H9 (cell line): ENCODE measurements around the gene IRX4. TPM values are rescaled to one million over a fixed set of nuclear protein-coding genes. Genes with fewer than 3 reads are reported as not detected.

Source experiments
- DNase-seq: peaks from one replicate; pipeline ENCODE4 v3.0.0-alpha.2; 2017
- H2AFZ ChIP-seq: one replicate; pipeline ENCODE4 v1.6.1; 2013; ENCODE audit warnings: mild to moderate bottlenecking, low read length, control low read depth, moderate library complexity
- H2AK5ac ChIP-seq: 2 replicates; pipeline ENCODE4 v1.6.1; 2013; ENCODE audit warnings: low read length, control low read depth, mixed read lengths; ENCODE audit not compliant: insufficient read length
- H2BK120ac ChIP-seq: one replicate; pipeline ENCODE4 v1.6.1; 2013; ENCODE audit warnings: low read depth, mild to moderate bottlenecking, low read length, control low read depth, inconsistent platforms; ENCODE audit not compliant: poor library complexity, severe bottlenecking
- H2BK12ac ChIP-seq: 2 replicates; pipeline ENCODE4 v1.6.1; 2013; ENCODE audit warnings: low read length, control low read depth, mixed read lengths, low read depth; ENCODE audit not compliant: insufficient read length
- H2BK15ac ChIP-seq: 2 replicates; pipeline ENCODE4 v1.6.1; 2013; ENCODE audit warnings: low read depth, low read length, control low read depth
- H2BK20ac ChIP-seq: one replicate; pipeline ENCODE4 v1.6.1; 2013; ENCODE audit warnings: low read depth, mild to moderate bottlenecking, low read length, control low read depth, inconsistent platforms; ENCODE audit not compliant: poor library complexity, severe bottlenecking
- H2BK5ac ChIP-seq: 2 replicates; pipeline ENCODE4 v1.6.1; 2013; ENCODE audit warnings: low read length, control low read depth, mixed read lengths; ENCODE audit not compliant: insufficient read length
- H3K14ac ChIP-seq: 2 replicates; pipeline ENCODE4 v1.6.1; 2013; ENCODE audit warnings: low read length, control low read depth; ENCODE audit not compliant: insufficient read depth
- H3K18ac ChIP-seq: 2 replicates; pipeline ENCODE4 v1.6.1; 2013; ENCODE audit warnings: low read depth, mild to moderate bottlenecking, mixed read lengths, low read length, control low read depth; ENCODE audit not compliant: insufficient read length
- H3K23ac ChIP-seq: 2 replicates; pipeline ENCODE4 v1.6.1; 2013; ENCODE audit warnings: low read length, control low read depth, mixed read lengths, low read depth; ENCODE audit not compliant: insufficient read length
- H3K23me2 ChIP-seq: 2 replicates; pipeline ENCODE4 v1.6.1; 2013; ENCODE audit warnings: low read depth, mild to moderate bottlenecking, mixed read lengths, low read length, control low read depth; ENCODE audit not compliant: insufficient read length, poor library complexity, severe bottlenecking
- H3K27ac ChIP-seq: 2 replicates; pipeline ENCODE4 v1.5.1; 2013; ENCODE audit warnings: low read length, control low read depth, mixed read lengths, low read depth; ENCODE audit not compliant: insufficient read length
- H3K27me3 ChIP-seq: 2 replicates; pipeline ENCODE4 v1.6.1; 2013; ENCODE audit warnings: low read length, control low read depth, inconsistent platforms; ENCODE audit not compliant: insufficient read depth
- H3K4ac ChIP-seq: 2 replicates; pipeline ENCODE4 v1.6.1; 2013; ENCODE audit warnings: low read depth, mild to moderate bottlenecking, control low read depth, inconsistent platforms, low read length, moderate library complexity
- H3K4me1 ChIP-seq: 2 replicates; pipeline ENCODE4 v1.6.1; 2013; ENCODE audit warnings: low read length, control low read depth, inconsistent platforms; ENCODE audit not compliant: insufficient read depth
- H3K4me2 ChIP-seq: 2 replicates; pipeline ENCODE4 v1.6.1; 2013; ENCODE audit warnings: low read length, control low read depth, mixed read lengths; ENCODE audit not compliant: insufficient read length, insufficient read depth
- H3K56ac ChIP-seq: 2 replicates; pipeline ENCODE4 v1.6.1; 2013; ENCODE audit warnings: low read depth, mild to moderate bottlenecking, mixed read lengths, low read length, control low read depth; ENCODE audit not compliant: insufficient read length
- H3K79me1 ChIP-seq: 2 replicates; pipeline ENCODE4 v1.6.1; 2013; ENCODE audit warnings: low read depth, mild to moderate bottlenecking, moderate library complexity, low read length, control low read depth, inconsistent platforms; ENCODE audit not compliant: insufficient read depth, poor library complexity, severe bottlenecking
- H3K79me2 ChIP-seq: 2 replicates; pipeline ENCODE4 v1.6.1; 2013; ENCODE audit warnings: low read length, control low read depth, inconsistent platforms; ENCODE audit not compliant: insufficient read depth
- H3K9ac ChIP-seq: 2 replicates; pipeline ENCODE4 v1.6.1; 2013; ENCODE audit warnings: low read length, control low read depth, mixed read lengths; ENCODE audit not compliant: insufficient read length; ENCODE audit errors: extremely low read depth
- H3K9me3 ChIP-seq: one replicate; pipeline ENCODE4 v1.6.1; 2013; ENCODE audit warnings: low read depth, low read length, inconsistent platforms; ENCODE audit not compliant: control insufficient read depth
- H3T11ph ChIP-seq: one replicate; pipeline ENCODE4 v1.6.1; 2013; ENCODE audit warnings: mild to moderate bottlenecking, low read length, control low read depth, inconsistent platforms
- H4K20me1 ChIP-seq: one replicate; pipeline ENCODE4 v1.6.1; 2013; ENCODE audit not compliant: control insufficient read depth, insufficient read length, insufficient read depth
- H4K5ac ChIP-seq: 2 replicates; pipeline ENCODE4 v1.6.1; 2013; ENCODE audit warnings: low read depth, mild to moderate bottlenecking, mixed read lengths, low read length, control low read depth; ENCODE audit not compliant: insufficient read length
- H4K8ac ChIP-seq: replicated peaks from 2 replicates; pipeline ENCODE4 v1.6.1; 2013; ENCODE audit warnings: low read length, control low read depth, mixed read lengths, low read depth; ENCODE audit not compliant: insufficient read length
- H4K91ac ChIP-seq: 2 replicates; pipeline ENCODE4 v1.6.1; 2013; ENCODE audit warnings: low read depth, mild to moderate bottlenecking, moderate library complexity, mixed read lengths, low read length, control low read depth; ENCODE audit not compliant: insufficient read length
- H3K27ac Mint-ChIP-seq, 3 experiments: 2 replicates in 2 of 3; 3 replicates in 1 of 3; pipeline ENCODE4 v1.8.0; 2020 to 2021; ENCODE audit warnings: mixed read lengths in 3 of 3, mild to moderate bottlenecking in 1 of 3, moderate library complexity in 1 of 3
- H3K27me3 Mint-ChIP-seq: 2 replicates; pipeline ENCODE4 v1.8.0; 2021; ENCODE audit warnings: low read depth, mild to moderate bottlenecking, moderate library complexity, mixed read lengths
- H3K36me3 Mint-ChIP-seq, 3 experiments: 2 replicates in 2 of 3; 3 replicates in 1 of 3; pipeline ENCODE4 v1.8.0; 2020 to 2021; ENCODE audit warnings: low read depth in 3 of 3, mixed read lengths in 3 of 3; ENCODE audit not compliant: insufficient read depth in 1 of 3
- H3K4me1 Mint-ChIP-seq, 2 experiments: 2 replicates each; pipeline ENCODE4 v1.8.0; 2020; ENCODE audit warnings: mixed read lengths in 2 of 2
- H3K4me3 Mint-ChIP-seq, 2 experiments: 2 replicates in 1 of 2; 3 replicates in 1 of 2; pipeline ENCODE4 v1.8.0; 2020 to 2021; ENCODE audit warnings: mild to moderate bottlenecking in 2 of 2, mixed read lengths in 2 of 2, moderate library complexity in 1 of 2
- H3K9me3 Mint-ChIP-seq, 2 experiments: 2 replicates in 1 of 2; 3 replicates in 1 of 2; pipeline ENCODE4 v1.8.0; 2020; ENCODE audit warnings: mild to moderate bottlenecking in 2 of 2, mixed read lengths in 2 of 2, moderate library complexity in 1 of 2
- WGBS: extraction: QIAGEN DNeasy Blood & Tissue Kit; methylation state at CpG from one replicate; pipeline ENCODE4 v1.1.7; 2013; ENCODE audit warnings: missing lambda C conversion rate, low lambda C conversion rate, mixed read lengths; ENCODE audit not compliant: insufficient read length; ENCODE audit errors: extremely low coverage; 5-methylcytosine and 5-hydroxymethylcytosine counted together
- total RNA-seq: library from RNA; stranded (reverse); gene quantifications from 2 replicates; pipeline ENCODE4 v1.2.1, GENCODE V29; 2021
- TF ChIP-seq, protein P1 (sequence below): fragments of 200-600 bp; sonication (generic); conservative IDR thresholded peaks from 3 replicates; pipeline ENCODE4 v1.8.0; 2021; ENCODE audit warnings: antibody characterized with exemption, mild to moderate bottlenecking

Gene IRX4
- total RNA-seq, 1 experiment from 2014 or later, result 3.2 TPM

DNA sequence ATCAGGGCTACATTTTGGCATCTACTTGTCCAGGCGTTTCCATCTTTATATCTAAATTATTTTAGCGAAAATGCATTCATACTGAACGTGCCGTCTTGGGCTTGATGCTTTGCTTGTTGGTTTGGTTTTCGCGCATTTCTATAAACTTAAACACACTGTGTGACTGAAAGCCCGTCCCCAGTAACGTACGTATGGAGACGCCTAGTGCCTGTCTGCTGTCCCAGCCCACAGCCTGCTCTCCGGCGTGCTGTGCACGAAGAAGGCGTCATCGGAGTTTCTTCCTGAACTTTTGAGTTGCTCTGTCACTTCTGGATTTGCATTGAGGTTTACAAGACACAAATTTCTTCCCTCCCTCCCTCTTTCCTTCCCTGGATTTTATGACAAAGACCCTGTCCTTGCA lies 40.6 kb upstream of the IRX4 start:
- Mint-ChIP-seq H3K4me3 (no peak overlapping the region; a peak in 1 of 5 replicates), H3K36me3 (no peaks in the 10 kb centered on the region), H3K27ac (no peak overlapping the region), H3K9me3 (no peaks in the 10 kb centered on the region), H3K4me1 (peaks cover 0 to 4% of the 10 kb centered on the region in 2 experiments; a peak in 2 of 4 replicates), H3K27me3 (peaks cover 15% of the 10 kb centered on the region)
- H4K91ac ChIP-seq, result no peak overlapping the region
- no peak overlapping the region for H3K56ac ChIP-seq
- no peak overlapping the region for H2AFZ ChIP-seq
- H3K9me3 ChIP-seq, result no peaks in the 10 kb centered on the region
- no peak overlapping the region for H3T11ph ChIP-seq
- H2BK12ac ChIP-seq, result no peak overlapping the region
- no peak overlapping the region for H4K5ac ChIP-seq
- H3K18ac ChIP-seq, result no peak overlapping the region
- H4K8ac ChIP-seq, result no peak overlapping the region
- H3K4ac ChIP-seq, result no peak overlapping the region
- no peak overlapping the region for H3K4me2 ChIP-seq
- no peak overlapping the region for H2BK120ac ChIP-seq
- no peak overlapping the region for H3K14ac ChIP-seq
- H3K23ac ChIP-seq, result no peak overlapping the region
- no peaks in the 10 kb centered on the region for H3K79me1 ChIP-seq
- no peak overlapping the region for H3K27ac ChIP-seq
- no peaks in the 10 kb centered on the region for H3K27me3 ChIP-seq
- H2BK5ac ChIP-seq, result no peak overlapping the region
- no peak for DNase-seq
- TF ChIP-seq, protein P1, sequence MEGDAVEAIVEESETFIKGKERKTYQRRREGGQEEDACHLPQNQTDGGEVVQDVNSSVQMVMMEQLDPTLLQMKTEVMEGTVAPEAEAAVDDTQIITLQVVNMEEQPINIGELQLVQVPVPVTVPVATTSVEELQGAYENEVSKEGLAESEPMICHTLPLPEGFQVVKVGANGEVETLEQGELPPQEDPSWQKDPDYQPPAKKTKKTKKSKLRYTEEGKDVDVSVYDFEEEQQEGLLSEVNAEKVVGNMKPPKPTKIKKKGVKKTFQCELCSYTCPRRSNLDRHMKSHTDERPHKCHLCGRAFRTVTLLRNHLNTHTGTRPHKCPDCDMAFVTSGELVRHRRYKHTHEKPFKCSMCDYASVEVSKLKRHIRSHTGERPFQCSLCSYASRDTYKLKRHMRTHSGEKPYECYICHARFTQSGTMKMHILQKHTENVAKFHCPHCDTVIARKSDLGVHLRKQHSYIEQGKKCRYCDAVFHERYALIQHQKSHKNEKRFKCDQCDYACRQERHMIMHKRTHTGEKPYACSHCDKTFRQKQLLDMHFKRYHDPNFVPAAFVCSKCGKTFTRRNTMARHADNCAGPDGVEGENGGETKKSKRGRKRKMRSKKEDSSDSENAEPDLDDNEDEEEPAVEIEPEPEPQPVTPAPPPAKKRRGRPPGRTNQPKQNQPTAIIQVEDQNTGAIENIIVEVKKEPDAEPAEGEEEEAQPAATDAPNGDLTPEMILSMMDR, result no peak
- no peaks in the 10 kb centered on the region for H3K23me2 ChIP-seq
- WGBS, result no CpG with 5 or more reads among the region's 15 CpGs
- H3K9ac ChIP-seq, result no peak overlapping the region
- no peaks in the 10 kb centered on the region for H4K20me1 ChIP-seq
- no peak overlapping the region for H2BK15ac ChIP-seq
- no peaks in the 10 kb centered on the region; the same call in 1 of the 2 replicates for H3K4me1 ChIP-seq
- H2BK20ac ChIP-seq, result no peak overlapping the region
- no peak overlapping the region for H2AK5ac ChIP-seq
- no peaks in the 10 kb centered on the region for H3K79me2 ChIP-seq
